M059J (cell line): ENCODE results near the gene CLCA2. TPM values are rescaled to one million over a fixed set of nuclear protein-coding genes. Genes with fewer than 3 reads are reported as not detected.

Source experiments
- total RNA-seq: library from RNA; depleted of rRNA; stranded (reverse); fragments of >200 nt; shearing (Covaris generic); gene quantifications from 2 replicates; pipeline ENCODE4 v1.2.3, GENCODE V29; 2014; rRNA removed

CLCA2 gene
- total RNA-seq, 1 experiment from 2014 or later, result 0.30 TPM

Other genes with a start within 250 kb of the CLCA2 start
- gene ODF2L, start 27.8 kb upstream of the CLCA2 start, total RNA-seq, result 20.5 and 35.1 TPM in 2 replicates
- gene CLCA1, start 44.8 kb downstream of the CLCA2 start, total RNA-seq, result not detected in 2 replicates
- gene CLCA4, start 122.9 kb downstream of the CLCA2 start, total RNA-seq, result not detected in 2 replicates